Measurements from ENCODE around the gene IL12RB1. TPM values are rescaled to one million over a fixed set of nuclear protein-coding genes. Genes with fewer than 3 reads are reported as not detected.

Gene IL12RB1
- total and polyA plus RNA-seq, 2 donors (not counting 3 experiments of a cell fraction or from before 2014, with no cell fraction given): not detected

GRCh38 chr19:18102916-18103542 lies 16.3 kb upstream of the IL12RB1 start:
- CTCF ChIA-PET: interaction anchor here (2.4 kb wide), 1 partner anchor 10 kb away, joined by 13 read pairs; no protein-coding TSS in a partner anchor
- intact Hi-C loops (cut with micrococcal nuclease): no loop called here
- no peak for DNase-seq (ENCODE audit: low read depth, low spot score)
- Histone ChIP-seq H3K9me3 (replicated peaks; ENCODE audit: control insufficient read depth, insufficient read depth, low read length) (no peaks in the 10 kb centered on the region), H4K20me1 (replicated peaks; ENCODE audit: control insufficient read depth, extremely low read depth, insufficient read depth, low read length) (no peaks in the 10 kb centered on the region), H3K4me3 (replicated peaks in 1 of 3; ENCODE audit: insufficient read depth in 1 of 3, low read depth in 1 of 3, low read length in 3 of 3) (no peak overlapping the region), H3K4me2 (ENCODE audit: insufficient read depth, low read length) (no peak overlapping the region), H2AFZ (ENCODE audit: low read depth, low read length) (no peak overlapping the region), H3K36me3 (ENCODE audit: control insufficient read depth in 2 of 2, extremely low read depth in 1 of 2, insufficient read depth in 2 of 2, low read length in 2 of 2) (no peaks in the 10 kb centered on the region), H3K27ac (ENCODE audit: insufficient read depth, low read depth, low read length) (no peak overlapping the region), H3K79me2 (ENCODE audit: control insufficient read depth, insufficient read depth, low read length) (no peaks in the 10 kb centered on the region), H3K27me3 (ENCODE audit: control insufficient read depth in 2 of 2, insufficient read depth in 2 of 2, low read length in 2 of 2) (peaks cover 15 to 18% of the 10 kb centered on the region in 2 experiments), H3K4me1 (ENCODE audit: control insufficient read depth, extremely low read depth, insufficient read depth, low read length) (peaks cover 1% of the 10 kb centered on the region), H3K9ac (replicated peaks; ENCODE audit: extremely low read depth, insufficient read depth, low read length) (no peak overlapping the region), H3K9me1 (replicated peaks; ENCODE audit: control insufficient read depth, extremely low read depth, insufficient read depth, low read length) (no peaks in the 10 kb centered on the region)
- POLR2A ChIA-PET: no interaction called here
- TF ChIP-seq FOS (IDR thresholded peaks at IDR 0.05; ENCODE audit: borderline replicate concordance, insufficient read depth, low read length): no peak
- TF ChIP-seq JUN (IDR thresholded peaks at IDR 0.05; ENCODE audit: borderline replicate concordance, insufficient read depth, insufficient read length, low read depth): no peak
- TF ChIP-seq, protein P1, sequence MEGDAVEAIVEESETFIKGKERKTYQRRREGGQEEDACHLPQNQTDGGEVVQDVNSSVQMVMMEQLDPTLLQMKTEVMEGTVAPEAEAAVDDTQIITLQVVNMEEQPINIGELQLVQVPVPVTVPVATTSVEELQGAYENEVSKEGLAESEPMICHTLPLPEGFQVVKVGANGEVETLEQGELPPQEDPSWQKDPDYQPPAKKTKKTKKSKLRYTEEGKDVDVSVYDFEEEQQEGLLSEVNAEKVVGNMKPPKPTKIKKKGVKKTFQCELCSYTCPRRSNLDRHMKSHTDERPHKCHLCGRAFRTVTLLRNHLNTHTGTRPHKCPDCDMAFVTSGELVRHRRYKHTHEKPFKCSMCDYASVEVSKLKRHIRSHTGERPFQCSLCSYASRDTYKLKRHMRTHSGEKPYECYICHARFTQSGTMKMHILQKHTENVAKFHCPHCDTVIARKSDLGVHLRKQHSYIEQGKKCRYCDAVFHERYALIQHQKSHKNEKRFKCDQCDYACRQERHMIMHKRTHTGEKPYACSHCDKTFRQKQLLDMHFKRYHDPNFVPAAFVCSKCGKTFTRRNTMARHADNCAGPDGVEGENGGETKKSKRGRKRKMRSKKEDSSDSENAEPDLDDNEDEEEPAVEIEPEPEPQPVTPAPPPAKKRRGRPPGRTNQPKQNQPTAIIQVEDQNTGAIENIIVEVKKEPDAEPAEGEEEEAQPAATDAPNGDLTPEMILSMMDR (IDR thresholded peaks at IDR 0.05; ENCODE audit: extremely low read depth in 1 of 2, insufficient read depth in 1 of 2, low read depth in 1 of 2, low read length in 2 of 2): no peak
- TF ChIP-seq POLR2A (IDR thresholded peaks at IDR 0.05; ENCODE audit: low read depth, low read length): no peak
- no peak for TF ChIP-seq MYC (IDR thresholded peaks at IDR 0.05; ENCODE audit: low read depth, low read length)
- TF ChIP-seq POLR2AphosphoS5 (IDR thresholded peaks at IDR 0.05; ENCODE audit: insufficient read depth, low read depth, low read length): no peak
- TF ChIP-seq, protein P2, sequence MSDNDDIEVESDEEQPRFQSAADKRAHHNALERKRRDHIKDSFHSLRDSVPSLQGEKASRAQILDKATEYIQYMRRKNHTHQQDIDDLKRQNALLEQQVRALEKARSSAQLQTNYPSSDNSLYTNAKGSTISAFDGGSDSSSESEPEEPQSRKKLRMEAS (IDR thresholded peaks at IDR 0.05; ENCODE audit: insufficient read depth, insufficient read length): no peak
- TF ChIP-seq EZH2 (IDR thresholded peaks at IDR 0.05; ENCODE audit: borderline replicate concordance, low read depth, low read length, severe bottlenecking): no peak
- no peak for TF ChIP-seq GATA2 (IDR thresholded peaks at IDR 0.05; ENCODE audit: insufficient read depth, insufficient read length, low read depth, low read length)
- dilution Hi-C loops (cut with MboI; ENCODE audit: extremely low pct_ligation_motif_present, low sequenced_read_pairs): no loop called here
- BruUV-seq (replicated peaks): no TSS peak
- no peak for FAIRE-seq

All from endothelial cell of umbilical vein (primary cell).